ENCODE results near the gene TTC39A. TPM values are rescaled to one million over a fixed set of nuclear protein-coding genes. Genes with fewer than 3 reads are reported as not detected.

Gene TTC39A
- 10 to 100 TPM in 3 of 5 donors, 1 to 10 TPM in 2; 7.8 to 12.9 (median 10.2) TPM for polyA plus RNA-seq (ENCODE audit: insufficient read depth in 1 of 5, insufficient read length in 5 of 5, low replicate concordance in 1 of 5)
- long read RNA-seq, donor 1, partial matches to known transcripts = 0 of 1 reads
- long read RNA-seq, donor 1, other reads (novel, unspliced or antisense) = 0 of 1 reads
- long read RNA-seq, donor 2 = 0 reads
- long read RNA-seq, donor 3 = 0 reads
- long read RNA-seq, donor 4, partial matches to known transcripts = 0 of 1 reads
- long read RNA-seq, donor 4, other reads (novel, unspliced or antisense) = 0 of 1 reads
- long read RNA-seq, donor 5 = 0 reads
- long read RNA-seq, donor 6 = 0 reads
- long read RNA-seq, donor 7 = 0 reads
- long read RNA-seq, donor 8 = 0 reads

DNA sequence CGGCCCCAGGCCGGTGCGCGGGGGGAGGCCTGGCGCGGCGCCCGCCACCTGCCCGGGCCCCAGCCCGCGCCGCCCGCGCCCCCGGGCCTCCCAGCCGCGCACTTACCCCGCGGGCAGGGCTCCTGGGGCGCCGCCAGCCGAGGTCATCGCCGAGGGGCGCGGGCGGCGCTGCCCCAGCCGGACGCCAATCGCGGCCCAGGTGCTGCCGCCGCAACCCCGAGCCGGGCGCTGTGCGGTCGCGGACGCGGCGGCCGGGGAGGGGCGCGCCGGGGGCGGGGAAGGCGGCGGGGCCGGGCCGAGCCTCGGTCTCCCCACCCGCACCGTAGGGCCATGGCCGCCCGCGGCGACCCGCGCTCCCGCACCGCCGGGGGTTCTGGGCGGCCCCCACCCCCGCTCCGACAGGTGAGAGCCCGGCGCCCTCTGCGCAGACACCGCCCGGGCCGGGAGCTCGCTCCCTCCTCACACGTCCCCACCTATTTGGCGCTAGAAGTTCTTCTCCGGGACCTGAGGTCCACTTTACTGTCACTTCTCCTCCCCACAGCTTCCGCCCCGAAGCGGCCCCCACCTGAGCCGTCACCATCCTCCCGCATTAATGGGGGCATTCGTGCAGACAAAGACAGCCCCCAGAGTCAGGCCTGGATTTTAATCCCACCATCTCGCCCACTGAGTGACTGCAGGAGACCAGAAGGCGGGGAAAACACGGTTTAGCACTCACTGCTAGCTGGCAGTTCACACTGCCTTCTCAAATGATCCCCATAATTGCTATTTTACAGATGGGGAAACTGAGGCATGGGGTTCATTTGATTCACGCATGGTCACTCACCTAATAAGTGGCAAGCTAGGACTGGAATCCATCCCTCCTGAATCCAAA is at the start of gene TTC39A:
Gene TTC39A, minus strand, starts transcription at position 232 of the 871 bp plus-strand sequence. Its CDS starts 85 bp downstream, at position 147.
- DNase-seq = no peak

DNA sequence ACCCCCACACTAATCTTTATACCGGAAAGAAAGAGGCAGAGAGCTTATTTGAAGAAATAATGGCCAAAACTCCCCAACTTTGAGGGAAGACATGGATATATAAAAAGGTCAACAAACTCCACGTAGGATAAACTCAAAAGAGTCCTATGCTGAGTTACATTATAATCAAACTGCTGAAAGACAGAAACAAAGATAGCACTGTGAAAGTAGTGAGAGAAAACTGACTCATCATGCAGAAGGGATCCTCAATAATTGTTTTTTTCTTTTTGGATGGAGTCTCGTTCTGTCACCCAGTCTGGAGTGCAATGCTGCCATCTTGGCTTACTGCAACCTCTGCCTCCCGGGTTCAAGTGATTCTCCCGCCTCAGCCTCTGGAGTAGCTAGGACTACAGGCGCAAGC is 48.5 kb upstream of the TTC39A start:
- no peak for DNase-seq

- DNase-seq = no peak
Measured at GRCh38 chr1:51373898-51374297, 43.5 kb upstream of the TTC39A start.

- DNase-seq = no peak
Measured at GRCh38 chr1:51372561-51372960, 42.2 kb upstream of the TTC39A start.

- no peak for DNase-seq
Measured at GRCh38 chr1:51369171-51369570, 38.8 kb upstream of the TTC39A start.

GRCh38 chr1:51365774-51366173 is 35.4 kb upstream of the TTC39A start:
- DNase-seq = no peak

GRCh38 chr1:51359879-51360278 is 29.5 kb upstream of the TTC39A start:
- DNase-seq = no peak

- no peak for DNase-seq
Measured at GRCh38 chr1:51355382-51355781, 25.0 kb upstream of the TTC39A start.

DNA sequence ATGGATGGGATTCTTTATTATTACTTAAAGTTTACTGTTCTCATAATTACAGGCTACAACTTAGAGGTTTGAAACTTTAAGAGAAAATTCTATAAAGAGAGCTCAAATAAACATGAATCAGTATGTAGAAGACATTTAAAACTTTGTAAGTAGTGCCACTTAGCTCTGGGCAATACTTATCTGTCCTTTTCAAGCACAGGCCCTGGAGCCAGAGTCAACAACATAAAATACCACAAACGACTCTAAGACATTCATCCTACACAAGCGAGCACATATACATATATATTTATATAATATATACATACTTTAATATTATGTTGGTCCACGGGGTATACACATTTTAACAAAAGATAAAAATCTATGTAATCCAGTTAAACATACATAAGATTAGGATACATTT is 24.1 kb upstream of the TTC39A start:
- DNase-seq = no peak

DNA sequence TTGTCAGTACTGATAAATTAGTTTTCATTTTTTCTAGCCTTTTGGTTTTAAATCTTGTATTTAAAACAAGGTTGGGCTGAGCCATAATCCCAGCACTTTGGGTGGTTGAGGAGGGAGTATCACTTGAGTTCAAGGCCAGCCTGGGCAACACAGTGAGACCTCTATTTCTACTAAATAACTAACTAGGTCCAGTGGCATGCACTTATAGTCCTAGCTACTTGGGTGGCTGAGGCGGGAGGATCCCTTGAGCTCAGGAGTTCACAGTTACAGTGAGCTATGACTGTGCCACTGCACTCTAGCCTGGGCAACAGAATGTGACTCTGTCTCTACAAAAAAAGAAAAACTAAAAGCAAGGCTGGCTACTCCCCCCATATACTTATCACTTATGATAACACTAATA is 21.5 kb upstream of the TTC39A start:
- no peak for DNase-seq

DNA sequence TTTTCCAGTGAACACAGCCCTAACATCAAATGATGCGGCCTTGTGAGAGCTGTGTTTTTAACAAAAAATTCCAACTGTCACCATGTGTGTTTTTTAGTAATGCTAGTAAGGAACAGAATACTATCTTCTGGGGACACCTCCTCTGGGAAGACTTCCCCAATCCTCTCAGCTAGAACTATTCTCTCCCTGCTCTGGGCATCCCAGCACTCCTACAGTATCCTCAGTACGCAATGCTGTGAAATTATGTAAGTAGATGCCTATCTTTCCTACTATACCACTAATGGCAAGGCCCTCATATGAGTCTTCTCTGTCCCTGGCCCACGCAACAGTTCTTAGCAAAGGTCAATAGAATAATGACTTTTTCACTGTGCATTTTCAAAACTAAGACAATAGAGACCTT is 19.5 kb upstream of the TTC39A start:
- no peak for DNase-seq

- no peak for DNase-seq
Measured at GRCh38 chr1:51348147-51348527, 17.8 kb upstream of the TTC39A start.

DNA sequence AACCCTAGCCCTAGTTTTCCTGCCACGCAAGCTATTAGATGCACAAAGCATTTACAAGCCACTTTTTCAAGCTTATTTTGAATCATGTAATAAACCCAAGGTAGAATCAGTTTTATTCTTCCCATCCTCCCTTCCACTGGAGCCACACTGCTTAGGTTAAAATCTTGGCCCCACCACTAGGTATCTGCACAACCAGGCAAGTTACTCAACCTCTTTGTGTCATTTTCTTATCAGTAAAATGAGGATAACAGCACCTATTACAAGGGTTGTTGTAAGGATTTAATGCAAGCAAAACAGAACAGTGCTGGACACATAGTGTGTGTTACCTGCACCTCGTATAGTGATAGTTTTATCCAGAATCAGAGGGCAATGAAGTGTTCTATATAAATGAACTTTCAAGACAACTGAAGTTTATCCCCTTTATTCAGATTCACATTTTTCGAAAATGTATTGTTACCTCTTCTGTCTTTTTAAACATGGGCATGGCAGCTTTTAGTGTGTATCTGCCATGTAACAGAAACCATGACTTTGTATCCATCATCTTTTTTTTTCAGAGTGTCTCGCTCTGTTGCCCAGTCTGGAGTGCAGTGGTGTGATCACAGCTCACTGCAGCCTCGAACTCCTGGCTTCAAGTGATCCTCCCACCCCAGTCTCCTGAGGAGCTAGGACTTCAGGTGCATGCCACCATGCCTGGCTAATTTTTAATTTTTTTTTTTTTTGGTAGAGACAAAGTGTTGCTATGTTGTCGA is 17.2 kb upstream of the TTC39A start:
- DNase-seq = no peak

DNA sequence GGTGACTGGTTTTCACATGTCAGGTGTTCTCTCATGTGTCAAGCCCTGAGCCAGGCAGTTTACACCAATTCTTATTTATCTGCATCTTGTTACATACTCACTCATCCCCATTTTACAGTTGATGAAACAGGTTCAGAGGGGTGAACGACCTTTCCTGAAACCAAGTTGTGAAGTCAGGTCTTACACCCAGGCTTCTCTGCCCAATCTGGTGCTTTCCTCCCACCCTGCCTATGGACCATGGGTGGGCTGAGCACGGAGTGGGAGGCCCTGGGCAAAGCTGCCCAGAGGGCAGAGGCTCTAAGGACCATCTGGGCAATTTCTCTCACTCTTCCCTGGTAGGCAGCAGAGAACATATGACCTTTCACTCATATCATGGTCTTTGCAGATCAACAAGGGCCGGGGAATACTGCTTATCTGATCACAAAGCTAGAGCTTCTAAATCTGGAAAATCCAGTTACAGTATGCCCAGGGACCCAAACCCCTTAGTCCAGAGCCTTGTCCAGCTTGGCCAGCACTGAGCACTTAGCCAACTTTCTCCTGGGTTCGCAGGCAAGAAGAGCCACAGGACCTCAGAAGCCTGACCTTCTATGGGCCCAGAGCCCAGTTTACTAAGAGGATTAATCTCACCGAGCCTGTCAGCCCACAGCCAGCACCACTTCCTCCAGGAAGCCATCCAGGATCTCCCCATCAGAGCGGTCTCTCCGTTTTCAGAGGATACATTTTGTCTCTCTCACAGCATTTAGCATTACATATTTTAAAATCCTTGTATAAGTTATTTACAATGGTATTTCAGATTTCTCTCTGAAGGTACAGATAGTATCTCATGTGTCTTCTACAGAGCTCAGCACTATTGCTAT is 16.0 kb upstream of the TTC39A start:
- no peak for DNase-seq

- DNase-seq = no peak
Measured at GRCh38 chr1:51345300-51345687, 14.9 kb upstream of the TTC39A start.

DNA sequence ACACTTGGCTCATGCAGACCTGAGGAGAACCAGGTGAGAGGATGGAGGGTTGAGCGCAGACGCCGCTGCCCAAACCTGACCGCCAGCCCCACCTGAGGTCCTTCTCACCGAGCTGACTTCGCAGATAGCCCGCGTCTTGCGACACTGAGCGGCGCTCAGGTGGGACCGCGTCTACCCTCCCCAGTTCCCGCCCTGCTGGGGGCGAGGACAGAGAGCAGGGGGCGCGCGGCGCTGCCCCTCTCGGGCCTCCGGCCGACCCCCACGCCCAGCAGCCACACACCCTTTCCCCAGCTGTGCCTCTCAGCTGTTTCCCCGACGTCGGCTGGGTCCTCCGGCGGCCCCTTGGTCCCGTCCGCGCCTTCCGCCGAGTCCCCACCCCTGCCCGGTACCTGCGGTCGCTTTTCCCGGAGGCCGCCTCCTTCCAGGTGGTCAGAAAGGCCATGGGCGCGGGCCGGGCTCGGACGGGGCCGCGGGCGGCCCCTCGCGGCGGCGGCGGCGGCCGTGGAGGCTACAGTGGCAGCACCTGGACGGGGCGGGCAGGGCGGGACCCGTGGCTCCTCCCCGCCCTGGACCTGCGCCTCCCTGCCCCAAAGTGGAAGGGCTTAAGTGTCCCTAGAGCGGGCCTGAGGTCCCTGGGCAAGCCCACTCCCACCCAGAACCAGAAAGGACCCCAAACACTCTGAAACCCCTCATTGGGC is 14.4 kb upstream of the TTC39A start:
- no peak for DNase-seq

DNA sequence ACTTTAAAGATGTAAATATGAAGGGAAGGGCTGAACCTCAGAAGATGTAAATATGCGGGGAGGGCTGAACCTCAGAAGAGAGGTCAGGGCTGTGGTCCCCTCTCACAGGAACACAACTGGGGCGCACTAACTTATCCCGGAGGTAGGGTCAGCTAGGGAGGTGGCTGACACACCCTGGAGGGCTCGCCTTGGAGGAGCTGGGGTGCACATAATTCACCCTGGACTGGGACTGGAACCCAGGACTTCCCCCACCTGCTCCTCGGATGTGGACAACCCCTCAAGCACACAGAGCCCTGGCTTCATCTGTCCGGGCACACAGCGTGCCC is 13.9 kb upstream of the TTC39A start:
- no peak for DNase-seq

DNA sequence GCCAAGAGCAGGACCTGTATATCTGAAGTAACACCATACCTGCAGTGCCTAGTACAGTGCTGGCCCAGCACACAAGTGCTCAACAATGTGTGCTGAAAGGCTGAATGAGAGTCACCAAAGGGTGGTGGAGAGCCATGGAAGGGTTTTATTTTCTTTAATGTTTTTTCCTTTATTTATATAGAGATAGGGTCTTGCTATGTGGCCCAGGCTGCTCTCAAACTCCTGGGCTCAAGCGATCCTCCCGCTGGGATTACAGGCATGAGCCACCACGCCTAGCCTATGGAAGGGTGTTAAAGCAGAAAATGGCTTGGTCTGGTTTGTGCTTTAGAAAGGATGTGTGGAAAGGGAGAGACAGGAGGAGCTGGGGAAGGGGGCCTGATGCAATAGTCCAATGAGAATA is 13.3 kb upstream of the TTC39A start:
- DNase-seq = no peak

- DNase-seq = no peak
Measured at GRCh38 chr1:51342591-51343206, 12.3 kb upstream of the TTC39A start.

GRCh38 chr1:51341876-51342496 is 11.6 kb upstream of the TTC39A start:
- DNase-seq = no peak
